ENCODE results near the gene LHFPL3. TPM values are rescaled to one million over a fixed set of nuclear protein-coding genes. Genes with fewer than 3 reads are reported as not detected.

Gene LHFPL3
- total and polyA plus RNA-seq, 2 experiments from 2014 or later: not detected

- WGBS, 2 experiments (ENCODE audit: low coverage in 1 of 2, low lambda C conversion rate in 2 of 2, missing lambda C conversion rate in 2 of 2): 44 to 45% methylated on average over 9 of the region's 9 CpGs
- Histone ChIP-seq H3K79me2 (ENCODE audit: insufficient read depth) (no peaks in the 10 kb centered on the region), H3K36me3 (ENCODE audit: low read depth) (no peaks in the 10 kb centered on the region), H3K27ac (no peak overlapping the region), H3K9me2 (ENCODE audit: insufficient read depth) (no peaks in the 10 kb centered on the region), H4K20me1 (ENCODE audit: insufficient read depth) (no peaks in the 10 kb centered on the region), H3F3A (ENCODE audit: insufficient read depth) (no peaks in the 10 kb centered on the region), H3K4me2 (ENCODE audit: unreplicated experiment) (no peak overlapping the region), H3K27me3 (replicated peaks; ENCODE audit: insufficient read depth) (peaks cover 9% of the 10 kb centered on the region), H3K9me3 (ENCODE audit: low read depth) (no peaks in the 10 kb centered on the region), H3K4me1 (ENCODE audit: insufficient read depth) (no peaks in the 10 kb centered on the region), H2AFZ (no peak overlapping the region), H3K4me3 (no peak overlapping the region), H3K9ac (no peak overlapping the region)
- no peak for DNase-seq
- TF ChIP-seq EZH2phosphoT487 (IDR thresholded peaks at IDR 0.05; ENCODE audit: insufficient read depth, low read depth) (no peak), EZH2 (IDR thresholded peaks at IDR 0.05; ENCODE audit: insufficient read depth, poor library complexity, severe bottlenecking) (no peak)
- in situ Hi-C loops (cut with MboI): no loop called here
Observed at GRCh38 chr7:104650991-104651640, 322.7 kb downstream of the LHFPL3 start.

- Histone ChIP-seq H3K36me3 (ENCODE audit: low read depth) (no peaks in the 10 kb centered on the region), H2AFZ (no peak overlapping the region), H3K79me2 (ENCODE audit: insufficient read depth) (no peaks in the 10 kb centered on the region), H3K4me2 (ENCODE audit: unreplicated experiment) (no peak overlapping the region), H3K9me3 (ENCODE audit: low read depth) (no peaks in the 10 kb centered on the region), H3K27ac (no peak overlapping the region), H3K9ac (no peak overlapping the region), H3K4me3 (no peak overlapping the region), H4K20me1 (ENCODE audit: insufficient read depth) (no peaks in the 10 kb centered on the region), H3F3A (ENCODE audit: insufficient read depth) (no peaks in the 10 kb centered on the region), H3K27me3 (replicated peaks; ENCODE audit: insufficient read depth) (peaks cover 9% of the 10 kb centered on the region), H3K4me1 (ENCODE audit: insufficient read depth) (no peaks in the 10 kb centered on the region), H3K9me2 (ENCODE audit: insufficient read depth) (no peaks in the 10 kb centered on the region)
- WGBS, 2 experiments (ENCODE audit: low coverage in 1 of 2, low lambda C conversion rate in 2 of 2, missing lambda C conversion rate in 2 of 2): 46 to 48% methylated on average over 4 of the region's 4 CpGs
- DNase-seq: no peak
- in situ Hi-C loops (cut with MboI): no loop called here
- TF ChIP-seq EZH2phosphoT487 (IDR thresholded peaks at IDR 0.05; ENCODE audit: insufficient read depth, low read depth) (no peak), EZH2 (IDR thresholded peaks at IDR 0.05; ENCODE audit: insufficient read depth, poor library complexity, severe bottlenecking) (no peak)
Observed at GRCh38 chr7:104652434-104652833, 324.0 kb downstream of the LHFPL3 start.

DNA sequence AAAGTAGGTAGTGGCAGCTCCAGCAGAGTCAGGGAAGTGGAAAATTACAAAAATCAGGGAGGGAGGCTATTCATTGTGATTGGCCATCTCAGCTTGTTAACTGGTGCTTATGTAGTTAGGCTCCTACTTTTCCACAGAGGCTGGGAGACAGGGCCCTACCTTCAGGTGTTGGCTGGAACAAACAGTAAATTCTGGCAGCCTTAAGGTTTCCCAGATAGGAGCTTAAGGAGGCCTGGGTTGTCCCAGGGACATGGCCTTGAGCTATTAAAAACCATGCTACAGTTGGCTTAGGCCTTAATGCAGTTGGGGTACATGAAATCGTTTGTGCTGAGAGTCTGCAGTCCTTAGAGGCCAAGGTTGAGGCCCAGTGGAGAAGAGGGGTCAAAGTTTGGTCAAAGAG, 324.5 kb downstream of the LHFPL3 start:
- 6 to 8% methylated on average over 1 of the region's 1 CpG for WGBS, 2 experiments (ENCODE audit: low coverage in 1 of 2, low lambda C conversion rate in 2 of 2, missing lambda C conversion rate in 2 of 2)
- in situ Hi-C loops (cut with MboI): no loop called here
- Histone ChIP-seq H3K4me3 (no peak overlapping the region), H3K36me3 (ENCODE audit: low read depth) (no peaks in the 10 kb centered on the region), H3K9me2 (ENCODE audit: insufficient read depth) (no peaks in the 10 kb centered on the region), H3K27ac (no peak overlapping the region), H3F3A (ENCODE audit: insufficient read depth) (no peaks in the 10 kb centered on the region), H3K4me1 (ENCODE audit: insufficient read depth) (no peaks in the 10 kb centered on the region), H3K27me3 (replicated peaks; ENCODE audit: insufficient read depth) (peaks cover 13% of the 10 kb centered on the region), H3K79me2 (ENCODE audit: insufficient read depth) (no peaks in the 10 kb centered on the region), H3K9ac (no peak overlapping the region), H4K20me1 (ENCODE audit: insufficient read depth) (no peaks in the 10 kb centered on the region), H2AFZ (no peak overlapping the region), H3K9me3 (ENCODE audit: low read depth) (no peaks in the 10 kb centered on the region), H3K4me2 (ENCODE audit: unreplicated experiment) (no peak overlapping the region)
- DNase-seq: no peak
- TF ChIP-seq EZH2phosphoT487 (IDR thresholded peaks at IDR 0.05; ENCODE audit: insufficient read depth, low read depth) (no peak), EZH2 (IDR thresholded peaks at IDR 0.05; ENCODE audit: insufficient read depth, poor library complexity, severe bottlenecking) (no peak)

GRCh38 chr7:104653825-104654401, 325.5 kb downstream of the LHFPL3 start:
- Histone ChIP-seq H3K79me2 (ENCODE audit: insufficient read depth) (no peaks in the 10 kb centered on the region), H3K27ac (no peak overlapping the region), H3K9me2 (ENCODE audit: insufficient read depth) (no peaks in the 10 kb centered on the region), H3K4me2 (ENCODE audit: unreplicated experiment) (no peak overlapping the region), H3K4me3 (no peak overlapping the region), H2AFZ (no peak overlapping the region), H3F3A (ENCODE audit: insufficient read depth) (no peaks in the 10 kb centered on the region), H3K9ac (no peak overlapping the region), H3K27me3 (replicated peaks; ENCODE audit: insufficient read depth) (peaks cover 5% of the 10 kb centered on the region), H4K20me1 (ENCODE audit: insufficient read depth) (no peaks in the 10 kb centered on the region), H3K9me3 (ENCODE audit: low read depth) (no peaks in the 10 kb centered on the region), H3K4me1 (ENCODE audit: insufficient read depth) (no peaks in the 10 kb centered on the region), H3K36me3 (ENCODE audit: low read depth) (no peaks in the 10 kb centered on the region)
- WGBS, 2 experiments (ENCODE audit: low coverage in 1 of 2, low lambda C conversion rate in 2 of 2, missing lambda C conversion rate in 2 of 2): 26 to 34% methylated on average over 4 of the region's 4 CpGs
- TF ChIP-seq EZH2 (IDR thresholded peaks at IDR 0.05; ENCODE audit: insufficient read depth, poor library complexity, severe bottlenecking): no peak
- TF ChIP-seq EZH2phosphoT487 (IDR thresholded peaks at IDR 0.05; ENCODE audit: insufficient read depth, low read depth): no peak
- in situ Hi-C loops (cut with MboI): no loop called here
- DNase-seq: no peak

Measured in GM23248 (cell line).